Trophoblast cell (in vitro differentiated cells and primary cell): ENCODE measurements around the gene HSPA4.

ENCODE experiments used
- DNase-seq, 2 donors: peaks; one replicate each; pipeline ENCODE4 v3.0.0-alpha.2; 2016
- H2AFZ ChIP-seq: 2 replicates; pipeline ENCODE4 v1.6.1; 2013; ENCODE audit warnings: low read length, moderate library complexity, mild to moderate bottlenecking; ENCODE audit not compliant: insufficient read depth, poor library complexity
- H2AK5ac ChIP-seq: 2 replicates; pipeline ENCODE4 v1.6.1; 2013; ENCODE audit warnings: mild to moderate bottlenecking, low read length
- H2BK120ac ChIP-seq: 2 replicates; pipeline ENCODE4 v1.6.1; 2013; ENCODE audit warnings: low read length, mild to moderate bottlenecking, moderate library complexity; ENCODE audit not compliant: insufficient read depth, poor library complexity
- H2BK12ac ChIP-seq: 2 replicates; pipeline ENCODE4 v1.6.1; 2013; ENCODE audit warnings: mild to moderate bottlenecking, low read length, moderate library complexity
- H2BK5ac ChIP-seq: 2 replicates; pipeline ENCODE4 v1.6.1; 2013; ENCODE audit warnings: low read length, low read depth, moderate library complexity, mild to moderate bottlenecking; ENCODE audit not compliant: poor library complexity
- H3K14ac ChIP-seq: 2 replicates; pipeline ENCODE4 v1.6.1; 2013; ENCODE audit warnings: mild to moderate bottlenecking, low read length
- H3K18ac ChIP-seq: 2 replicates; pipeline ENCODE4 v1.6.1; 2013; ENCODE audit warnings: mild to moderate bottlenecking, low read length
- H3K23ac ChIP-seq: 2 replicates; pipeline ENCODE4 v1.6.1; 2013; ENCODE audit warnings: low read length
- H3K27ac ChIP-seq: 2 replicates; pipeline ENCODE4 v1.5.1; 2013; ENCODE audit warnings: low read depth, mild to moderate bottlenecking, inconsistent platforms, low read length, moderate library complexity
- H3K27me3 ChIP-seq: 2 replicates; pipeline ENCODE4 v1.6.1; 2013; ENCODE audit warnings: inconsistent platforms, mild to moderate bottlenecking, low read length, moderate library complexity; ENCODE audit not compliant: insufficient read depth
- H3K36me3 ChIP-seq, 2 experiments: 1 replicate in 1 of 2; 2 replicates in 1 of 2; pipeline ENCODE4 v1.6.1; 2013; ENCODE audit warnings: low read length in 2 of 2, mild to moderate bottlenecking in 2 of 2, moderate library complexity in 1 of 2; ENCODE audit not compliant: insufficient read depth in 2 of 2, control insufficient read depth in 1 of 2
- H3K4ac ChIP-seq: 2 replicates; pipeline ENCODE4 v1.6.1; 2013; ENCODE audit warnings: low read depth, mild to moderate bottlenecking, low read length, moderate library complexity
- H3K4me1 ChIP-seq, 2 experiments: 1 replicate in 1 of 2; 2 replicates in 1 of 2; pipeline ENCODE4 v1.6.1; 2013; ENCODE audit warnings: low read length in 2 of 2, mild to moderate bottlenecking in 2 of 2, moderate library complexity in 1 of 2; ENCODE audit not compliant: insufficient read depth in 2 of 2, control insufficient read depth in 1 of 2
- H3K4me2 ChIP-seq: 2 replicates; pipeline ENCODE4 v1.6.1; 2013; ENCODE audit warnings: inconsistent platforms, mild to moderate bottlenecking, low read length, moderate library complexity
- H3K4me3 ChIP-seq: 2 replicates; pipeline ENCODE4 v1.5.1; 2013; ENCODE audit warnings: mild to moderate bottlenecking, low read depth, low read length, inconsistent platforms
- H3K79me1 ChIP-seq: one replicate; pipeline ENCODE4 v1.6.1; 2013; ENCODE audit warnings: low read length
- H3K79me2 ChIP-seq: 2 replicates; pipeline ENCODE4 v1.6.1; 2013; ENCODE audit warnings: low read length, mild to moderate bottlenecking; ENCODE audit not compliant: control insufficient read depth, insufficient read depth, poor library complexity
- H3K9ac ChIP-seq: 2 replicates; pipeline ENCODE4 v1.6.1; 2013; ENCODE audit warnings: mild to moderate bottlenecking, low read length
- H3K9me3 ChIP-seq: 2 replicates; pipeline ENCODE4 v1.6.1; 2013; ENCODE audit warnings: low read depth, mild to moderate bottlenecking, control low read depth, inconsistent platforms, low read length; ENCODE audit not compliant: insufficient read depth
- H4K12ac ChIP-seq: 2 replicates; pipeline ENCODE4 v1.6.1; 2013; ENCODE audit warnings: low read depth, mild to moderate bottlenecking, low read length, moderate library complexity
- H4K8ac ChIP-seq: 2 replicates; pipeline ENCODE4 v1.6.1; 2013; ENCODE audit warnings: low read depth, mild to moderate bottlenecking, low read length, moderate library complexity
- H4K91ac ChIP-seq: one replicate; pipeline ENCODE4 v1.6.1; 2013; ENCODE audit warnings: low read depth, mild to moderate bottlenecking, low read length, moderate library complexity
- WGBS: extraction: QIAGEN DNeasy Blood & Tissue Kit; methylation state at CpG from one replicate; pipeline ENCODE4 v1.1.7; 2013; ENCODE audit warnings: missing lambda C conversion rate; ENCODE audit not compliant: insufficient read length, insufficient coverage; ENCODE audit errors: extremely low coverage; 5-methylcytosine and 5-hydroxymethylcytosine counted together

The HSPA4 gene

DNA sequence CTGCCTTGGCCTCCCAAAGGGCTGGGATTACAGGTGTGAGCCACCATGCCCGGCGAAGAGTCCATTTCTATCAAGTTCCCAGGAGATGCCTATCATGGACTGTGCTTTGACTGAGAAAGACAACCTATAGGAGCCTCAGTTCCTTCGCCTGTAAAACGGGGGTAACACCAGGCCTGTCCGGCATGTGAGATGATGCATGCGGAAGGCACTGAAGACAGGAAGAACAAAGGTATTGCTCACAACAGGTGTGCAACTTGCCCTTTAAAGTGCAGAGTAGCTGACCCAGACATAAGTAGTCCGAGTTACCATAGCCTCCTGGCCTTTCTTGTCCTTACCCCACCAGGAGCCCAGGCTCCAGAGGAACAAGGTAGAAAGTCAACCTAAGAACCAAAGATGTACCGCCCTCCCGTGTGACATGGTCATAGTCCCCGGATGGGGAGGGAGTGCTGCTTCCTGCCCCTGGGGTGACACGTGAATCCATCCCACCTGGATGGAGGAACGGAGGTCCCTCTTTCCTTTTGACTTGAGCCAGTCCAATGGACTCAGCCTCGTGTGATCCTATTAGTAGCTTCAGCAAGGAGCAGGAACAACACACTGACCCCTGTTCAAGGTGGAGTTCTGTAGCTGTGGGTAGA lies 60.3 kb downstream of the HSPA4 start:
- no peaks in the 10 kb centered on the region for H3K4me1 ChIP-seq
- no peaks in the 10 kb centered on the region for H3K79me1 ChIP-seq
- no peak for DNase-seq
- H3K36me3 ChIP-seq = no peaks in the 10 kb centered on the region
- H2BK120ac ChIP-seq = no peak overlapping the region
- no peak overlapping the region for H3K4me2 ChIP-seq
- H3K4me3 ChIP-seq = no peak overlapping the region
- no CpG with 5 or more reads among the region's 13 CpGs for WGBS
- no peak overlapping the region for H2AFZ ChIP-seq
- H3K27me3 ChIP-seq = no peaks in the 10 kb centered on the region
- no peaks in the 10 kb centered on the region for H3K9me3 ChIP-seq
- no peak overlapping the region for H3K23ac ChIP-seq
- no peak overlapping the region for H2BK5ac ChIP-seq
- H3K18ac ChIP-seq = no peak overlapping the region
- H3K27ac ChIP-seq = no peak overlapping the region
- no peak overlapping the region for H3K14ac ChIP-seq
- no peak overlapping the region for H4K12ac ChIP-seq
- H4K8ac ChIP-seq = no peak overlapping the region
- H3K79me2 ChIP-seq = no peaks in the 10 kb centered on the region
- H3K9ac ChIP-seq = no peak overlapping the region
- H3K4ac ChIP-seq = no peak overlapping the region
- no peak overlapping the region for H2BK12ac ChIP-seq
- H4K91ac ChIP-seq = no peak overlapping the region
- no peak overlapping the region for H2AK5ac ChIP-seq

DNA sequence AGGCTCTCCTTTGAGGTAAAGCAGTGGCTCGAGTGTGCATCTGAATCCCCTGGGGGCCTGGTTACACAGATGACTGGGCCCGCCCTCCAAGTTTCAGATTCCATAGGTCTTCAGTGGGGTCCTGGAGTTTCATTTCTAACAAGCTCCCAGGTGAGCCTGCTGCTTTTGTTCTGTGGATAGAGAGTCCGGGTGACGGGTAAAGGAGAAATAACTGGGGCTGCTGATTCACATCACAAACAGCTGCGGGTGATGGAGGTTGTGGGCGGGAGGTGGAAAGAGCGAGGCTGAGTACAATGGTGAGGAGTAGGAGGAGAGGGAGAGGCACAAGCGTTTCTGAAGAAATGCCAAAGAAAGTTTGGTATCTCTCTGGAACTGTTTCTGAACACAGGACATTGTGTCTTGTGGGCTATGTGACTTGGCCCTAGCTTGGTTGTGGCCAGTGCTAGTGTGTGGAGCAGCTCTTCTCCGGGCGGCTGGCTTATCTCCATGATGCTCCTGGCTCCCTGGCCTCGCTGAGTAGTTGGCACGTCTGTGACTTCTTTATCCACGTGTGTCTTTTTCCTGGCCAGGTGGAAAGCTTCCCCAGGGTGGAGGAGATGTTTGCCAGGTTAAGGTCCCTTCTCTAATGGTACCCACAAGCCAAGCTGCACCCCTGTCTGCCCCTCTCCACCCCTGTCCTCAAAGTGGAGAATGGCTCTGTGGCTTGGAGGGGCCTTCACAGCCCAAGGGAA lies 61.7 kb downstream of the HSPA4 start:
- Histone ChIP-seq H3K27me3 (no peaks in the 10 kb centered on the region), H4K8ac (no peak overlapping the region), H3K9me3 (no peaks in the 10 kb centered on the region), H2BK12ac (no peak overlapping the region), H2BK120ac (no peak overlapping the region), H4K12ac (no peak overlapping the region), H3K79me2 (no peaks in the 10 kb centered on the region), H3K79me1 (no peaks in the 10 kb centered on the region), H3K4me2 (no peak overlapping the region), H3K18ac (no peak overlapping the region), H4K91ac (no peak overlapping the region), H3K4me1 (no peaks in the 10 kb centered on the region), H3K36me3 (no peaks in the 10 kb centered on the region), H3K9ac (no peak overlapping the region), H3K27ac (no peak overlapping the region), H3K23ac (no peak overlapping the region), H3K14ac (no peak overlapping the region), H3K4me3 (no peak overlapping the region), H3K4ac (no peak overlapping the region), H2AFZ (no peak overlapping the region), H2BK5ac (no peak overlapping the region), H2AK5ac (no peak overlapping the region)
- DNase-seq = peak; percentile 92 to 93
- no CpG with 5 or more reads among the region's 13 CpGs for WGBS

DNA sequence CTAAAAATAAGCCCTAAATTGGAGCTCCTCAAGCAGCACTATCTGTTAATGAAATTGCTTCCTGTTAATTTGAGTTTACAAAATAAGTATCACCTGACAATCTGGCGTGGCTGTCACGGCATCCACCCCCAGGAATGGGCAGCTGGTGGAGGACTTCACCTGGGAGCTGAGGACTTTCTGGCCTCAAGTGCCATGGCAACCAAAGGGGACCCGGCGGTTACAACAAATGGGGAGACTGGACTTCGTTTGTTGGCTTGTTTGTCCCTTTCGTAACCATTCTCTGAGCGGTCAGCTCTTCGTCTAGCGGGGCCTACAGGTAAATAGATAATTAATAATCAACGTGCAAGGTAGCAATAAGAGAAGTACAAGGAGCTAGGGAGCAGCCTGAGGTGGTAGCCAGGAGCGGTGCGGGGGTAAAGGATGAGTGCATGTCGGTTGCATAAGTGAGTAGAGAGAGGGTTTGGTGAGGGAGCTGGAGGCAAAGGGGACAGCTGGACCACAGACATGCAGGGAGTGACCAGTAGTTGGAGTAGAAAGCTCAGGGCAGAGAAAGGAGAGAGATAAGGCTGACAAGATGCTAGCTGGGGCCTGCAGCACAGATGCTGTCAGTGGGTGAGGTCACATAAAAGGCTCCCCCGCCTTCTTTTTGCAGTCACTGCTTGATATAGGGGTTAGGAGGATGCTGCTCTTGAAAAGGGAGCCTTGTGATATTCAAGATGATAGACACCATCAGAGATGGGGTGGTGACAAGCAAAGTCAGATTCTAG lies 62.5 kb downstream of the HSPA4 start:
- Histone ChIP-seq H2BK12ac (no peak overlapping the region), H3K18ac (no peak overlapping the region), H2AFZ (no peak overlapping the region), H4K8ac (no peak overlapping the region), H2AK5ac (no peak overlapping the region), H3K9ac (no peak overlapping the region), H4K91ac (no peak overlapping the region), H3K23ac (no peak overlapping the region), H3K4me2 (no peak overlapping the region), H3K4me3 (no peak overlapping the region), H2BK5ac (no peak overlapping the region), H3K79me2 (no peaks in the 10 kb centered on the region), H3K36me3 (no peaks in the 10 kb centered on the region), H3K27ac (no peak overlapping the region), H3K79me1 (no peaks in the 10 kb centered on the region), H3K4ac (no peak overlapping the region), H3K14ac (no peak overlapping the region), H2BK120ac (no peak overlapping the region), H3K4me1 (no peaks in the 10 kb centered on the region), H3K27me3 (no peaks in the 10 kb centered on the region), H3K9me3 (no peaks in the 10 kb centered on the region), H4K12ac (no peak overlapping the region)
- WGBS = no CpG with 5 or more reads among the region's 14 CpGs
- DNase-seq = peak; percentile 32 to 36

DNA sequence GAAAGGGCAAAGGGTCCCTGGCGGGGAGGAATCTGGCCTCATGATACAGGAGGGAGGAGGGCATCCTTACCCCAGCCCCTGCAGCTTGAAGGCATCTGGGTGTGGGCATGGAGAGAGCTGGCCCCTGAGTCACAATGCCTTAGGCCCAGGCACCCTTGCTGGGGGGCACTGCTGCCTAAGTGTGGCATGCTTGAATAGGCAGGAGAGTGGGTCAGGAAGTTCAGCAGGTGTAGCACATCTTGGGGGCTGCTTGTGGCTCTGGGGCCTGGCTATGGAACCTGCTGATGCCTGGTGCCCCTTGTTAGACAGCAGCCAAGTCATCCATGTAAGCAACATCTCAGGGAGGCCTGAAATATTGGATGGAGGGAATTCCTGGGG lies 63.1 kb downstream of the HSPA4 start:
- Histone ChIP-seq H4K8ac (no peak overlapping the region), H3K4me3 (no peak overlapping the region), H2BK120ac (no peak overlapping the region), H3K9me3 (no peaks in the 10 kb centered on the region), H3K23ac (no peak overlapping the region), H3K79me1 (no peaks in the 10 kb centered on the region), H3K18ac (no peak overlapping the region), H3K27me3 (no peaks in the 10 kb centered on the region), H3K27ac (no peak overlapping the region), H4K12ac (no peak overlapping the region), H4K91ac (no peak overlapping the region), H2AFZ (no peak overlapping the region), H2BK12ac (no peak overlapping the region), H3K36me3 (no peaks in the 10 kb centered on the region), H3K4me2 (no peak overlapping the region), H3K79me2 (no peaks in the 10 kb centered on the region), H2BK5ac (no peak overlapping the region), H3K9ac (no peak overlapping the region), H3K14ac (no peak overlapping the region), H3K4me1 (no peaks in the 10 kb centered on the region), H2AK5ac (no peak overlapping the region), H3K4ac (no peak overlapping the region)
- WGBS = no CpG with 5 or more reads among the region's 1 CpG
- DNase-seq = no peak
